ENCODE results near the gene PSMF1. TPM values are rescaled to one million over a fixed set of nuclear protein-coding genes. Genes with fewer than 3 reads are reported as not detected.
"Not testable (repeated sequence)": the region's sequence is repeated elsewhere in the genome, so short reads cannot be mapped to it uniquely, and the experiment has no call there.

PSMF1 gene
- total RNA-seq, 1 donor from 2014 or later: 68.4 TPM

GRCh38 chr20:1122388-1123315 is 4.2 kb downstream of the PSMF1 start:
- DNase-seq (ENCODE audit: low read depth): peak; percentile 60

DNA sequence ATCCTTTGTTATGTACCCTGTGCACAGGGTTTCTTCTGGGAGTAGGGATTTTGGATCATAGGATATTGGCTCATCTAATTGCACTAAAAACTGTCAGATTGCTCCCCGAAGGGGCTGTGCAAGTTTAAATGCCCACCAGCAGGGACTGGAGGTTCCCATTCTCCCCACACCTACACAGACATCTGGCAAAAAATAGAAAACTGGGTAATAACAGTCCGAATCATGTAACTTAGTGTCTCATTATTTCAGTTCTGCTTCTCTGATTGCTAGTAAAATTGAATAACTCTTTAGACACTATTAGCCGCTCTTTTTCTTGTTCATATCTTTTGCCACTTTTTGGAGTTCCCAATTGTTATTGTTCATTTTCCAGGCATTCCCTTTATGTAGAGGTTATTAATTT is 5.3 kb downstream of the PSMF1 start:
- DNase-seq (ENCODE audit: low read depth): no peak

DNA sequence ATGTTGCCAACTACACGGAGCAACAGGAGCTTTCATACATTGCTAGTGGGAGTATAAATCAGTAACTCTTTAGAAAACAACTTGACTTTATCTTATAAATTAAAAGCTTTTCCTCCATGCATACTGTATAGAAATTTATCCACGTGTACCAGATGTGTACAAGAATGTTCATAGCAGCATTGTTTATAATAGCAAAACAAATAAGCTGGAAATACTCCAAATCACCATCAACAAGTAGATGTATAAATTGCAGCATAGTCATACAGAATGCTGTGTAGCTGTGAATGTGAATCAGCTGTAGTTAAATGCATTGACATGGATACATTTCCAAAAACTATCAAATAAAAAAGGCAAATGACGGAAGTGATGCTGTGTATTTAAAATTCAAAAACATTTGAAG is 6.0 kb downstream of the PSMF1 start:
- no peak for DNase-seq (ENCODE audit: low read depth)

- DNase-seq (ENCODE audit: low read depth): no peak
Measured at GRCh38 chr20:1125277-1125676, 6.9 kb downstream of the PSMF1 start.

DNA sequence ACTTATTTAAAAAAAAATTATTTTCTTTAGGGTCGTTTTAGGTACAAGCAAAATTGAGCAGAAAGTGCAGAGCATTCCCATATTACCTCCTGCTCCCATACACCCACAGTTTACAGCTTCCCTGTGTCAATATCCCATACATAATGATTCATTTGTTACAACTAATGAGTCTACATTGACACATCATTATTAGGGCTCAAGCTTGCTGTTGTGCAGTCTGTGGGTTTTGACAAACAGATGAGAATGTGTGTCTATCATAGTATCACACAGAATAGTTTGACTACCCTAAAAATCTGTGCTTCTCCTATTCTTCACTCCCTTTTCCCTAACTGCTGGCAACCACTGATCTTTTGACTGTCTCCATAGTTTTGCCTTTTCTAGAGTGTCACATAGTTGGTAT is 9.4 kb downstream of the PSMF1 start:
- DNase-seq (ENCODE audit: low read depth): no peak

GRCh38 chr20:1130058-1130694 is 11.8 kb downstream of the PSMF1 start:
- no peak for DNase-seq (ENCODE audit: low read depth)

DNA sequence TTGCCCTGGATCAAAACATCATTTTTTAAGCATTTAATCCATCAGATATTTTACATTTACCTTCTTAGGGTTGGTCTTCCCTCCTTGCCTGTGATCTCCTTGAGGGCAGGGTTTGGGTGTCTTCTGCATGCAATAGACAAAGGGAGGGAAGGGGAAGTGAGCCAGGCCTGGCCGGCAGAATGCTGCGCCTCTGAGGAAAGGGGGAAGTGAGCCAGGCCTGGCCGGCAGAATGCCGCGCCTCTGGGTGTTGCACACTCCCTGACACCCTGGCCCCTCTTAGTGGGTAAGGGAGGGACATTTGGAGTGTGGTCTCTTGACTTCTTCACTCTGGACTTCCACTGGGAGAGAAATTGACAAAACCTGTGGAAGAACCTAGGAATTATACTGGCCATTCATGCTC is 12.4 kb downstream of the PSMF1 start:
- no peak for DNase-seq (ENCODE audit: low read depth)

DNA sequence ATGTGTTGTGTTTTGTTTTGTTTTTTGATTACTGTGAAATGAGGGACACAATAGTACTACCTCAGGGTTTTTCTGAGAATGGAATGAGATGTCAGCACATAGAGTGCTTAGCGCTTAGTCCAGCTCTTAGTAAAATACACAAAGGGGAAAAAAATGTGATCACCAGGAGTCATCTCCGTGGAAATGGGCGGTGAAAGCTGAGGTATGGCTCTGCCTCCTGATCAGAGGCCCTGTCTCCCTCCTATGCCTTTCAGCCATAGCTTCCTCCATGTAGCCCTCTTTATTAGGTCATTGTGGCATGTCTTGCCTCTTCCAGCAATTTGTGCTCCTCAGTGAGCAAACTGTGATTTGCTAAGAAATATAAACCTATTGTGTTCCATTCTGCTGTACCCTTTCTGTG is 13.0 kb downstream of the PSMF1 start:
- no peak for DNase-seq (ENCODE audit: low read depth)

- no peak for DNase-seq (ENCODE audit: low read depth)
Measured at GRCh38 chr20:1134355-1134754, 16.0 kb downstream of the PSMF1 start.

GRCh38 chr20:1134836-1135235 is 16.4 kb downstream of the PSMF1 start:
- no peak for DNase-seq (ENCODE audit: low read depth)

- no peak for DNase-seq (ENCODE audit: low read depth)
Measured at GRCh38 chr20:1137236-1137635, 18.8 kb downstream of the PSMF1 start.

GRCh38 chr20:1144401-1145172 is 26.2 kb downstream of the PSMF1 start:
- DNase-seq (ENCODE audit: low read depth): no peak

GRCh38 chr20:1146957-1147356 is 28.6 kb downstream of the PSMF1 start:
- no peak for DNase-seq (ENCODE audit: low read depth)

DNA sequence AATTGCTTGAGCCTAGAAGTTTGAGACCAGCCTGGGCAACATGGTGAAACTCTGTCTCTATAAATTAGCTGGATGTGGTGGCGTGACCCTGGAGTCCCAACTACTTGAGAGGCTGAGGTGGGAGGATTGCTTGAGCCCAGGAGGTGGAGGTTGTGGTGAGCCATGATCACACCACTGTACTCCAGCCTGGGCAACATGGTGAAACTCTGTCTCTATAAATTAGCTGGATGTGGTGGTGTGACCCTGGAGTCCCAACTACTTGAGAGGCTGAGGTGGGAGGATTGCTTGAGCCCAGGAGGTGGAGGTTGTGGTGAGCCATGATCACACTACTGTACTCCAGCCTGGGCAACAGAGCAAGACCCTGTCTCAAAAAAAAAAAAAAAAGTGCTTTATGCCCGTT is 31.4 kb downstream of the PSMF1 start:
- not testable (repeated sequence) for DNase-seq (ENCODE audit: low read depth)

- peak; percentile 46 for DNase-seq (ENCODE audit: low read depth)
Measured at GRCh38 chr20:1150218-1150617, 31.8 kb downstream of the PSMF1 start.

- no peak for DNase-seq (ENCODE audit: low read depth)
Measured at GRCh38 chr20:1150968-1151367, 32.6 kb downstream of the PSMF1 start.

DNA sequence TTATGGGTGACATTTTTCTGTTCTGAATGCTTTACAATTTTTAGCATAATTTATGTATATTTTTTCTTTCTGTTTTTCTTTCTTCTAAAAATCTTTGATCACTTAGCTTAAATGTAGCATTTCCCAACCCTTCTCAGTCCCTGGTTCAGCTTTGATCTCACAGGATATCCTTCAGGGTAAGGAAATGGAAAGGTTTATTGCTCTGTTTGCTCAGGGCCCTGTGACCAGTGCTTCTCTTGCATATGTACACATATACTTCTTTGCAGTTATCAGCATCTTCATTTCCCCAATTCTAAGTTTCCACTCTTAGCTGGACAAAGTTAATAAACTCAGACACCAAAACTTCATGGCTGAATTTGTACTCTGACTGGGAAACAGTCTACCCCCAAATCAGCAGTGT is 35.8 kb downstream of the PSMF1 start:
- DNase-seq (ENCODE audit: low read depth): no peak

DNA sequence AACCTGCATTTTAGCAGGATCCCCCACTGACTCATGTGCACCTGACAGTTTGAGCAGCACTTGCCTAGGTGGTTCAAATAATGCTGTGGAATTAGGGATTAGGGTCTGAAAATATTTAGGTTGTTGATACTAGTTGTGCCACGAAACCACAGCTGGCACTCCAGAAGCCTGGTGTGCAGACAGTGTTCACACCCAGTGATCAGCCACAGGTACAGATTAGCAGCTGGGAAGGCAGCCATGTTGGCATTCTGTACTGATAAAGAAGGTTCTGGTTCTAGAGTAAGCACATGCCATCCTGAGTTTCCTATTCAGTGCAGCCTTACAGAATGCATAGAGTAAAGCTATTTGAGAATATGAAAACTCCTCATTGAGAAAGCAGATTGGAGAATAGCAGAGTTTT is 36.3 kb downstream of the PSMF1 start:
- DNase-seq (ENCODE audit: low read depth): no peak

- DNase-seq (ENCODE audit: low read depth): no peak
Measured at GRCh38 chr20:1155342-1155741, 36.9 kb downstream of the PSMF1 start.

DNA sequence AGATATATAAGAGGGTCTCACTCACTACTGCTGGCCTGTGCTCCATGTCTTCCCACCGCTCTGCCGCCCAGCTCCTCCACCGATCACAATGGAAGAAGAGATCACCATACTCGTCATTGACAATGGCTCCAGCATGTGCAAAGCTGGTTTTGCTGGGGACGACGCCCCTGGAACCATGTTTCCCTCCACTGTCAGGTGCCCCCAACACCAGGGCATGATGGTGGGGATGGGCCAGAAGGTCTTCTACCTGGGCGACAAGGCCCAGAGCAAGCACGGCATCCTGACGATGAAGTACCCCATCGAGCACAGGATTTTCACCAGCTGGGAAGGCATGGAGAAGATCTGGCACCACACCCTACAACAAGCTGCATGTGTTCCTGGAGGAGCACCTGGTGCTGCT is 42.1 kb downstream of the PSMF1 start:
- DNase-seq (ENCODE audit: low read depth): no peak

GRCh38 chr20:1160991-1161390 is 42.6 kb downstream of the PSMF1 start:
- no peak for DNase-seq (ENCODE audit: low read depth)

GRCh38 chr20:1163105-1163504 is 44.7 kb downstream of the PSMF1 start:
- DNase-seq (ENCODE audit: low read depth): no peak

DNA sequence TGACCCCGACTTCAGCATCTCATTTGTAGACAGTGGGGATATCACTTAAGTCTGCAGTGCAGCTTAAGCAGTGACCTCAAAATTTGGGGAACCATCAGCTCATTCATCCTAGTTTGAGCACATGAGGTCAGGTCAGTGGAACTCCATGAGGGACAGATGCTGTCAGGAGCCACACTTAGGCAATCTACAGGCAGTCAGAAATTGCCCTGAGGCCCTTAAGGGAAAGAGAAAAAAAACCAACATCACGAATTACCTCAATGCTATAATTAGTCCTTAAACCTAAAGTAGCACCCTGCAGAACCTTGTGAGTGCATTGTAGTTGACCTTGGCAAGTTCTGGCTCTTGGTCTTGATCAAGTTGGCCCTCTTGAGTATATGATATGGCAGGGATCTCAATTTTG is 45.3 kb downstream of the PSMF1 start:
- DNase-seq (ENCODE audit: low read depth): no peak

All from renal cortical epithelial cell (primary cell).